Sigmoid colon (tissue), 4 donors: ENCODE measurements around the gene ANTXR1.

Experiments
- EP300 ChIP-seq, 4 donors: sonication (generic); formaldehyde crosslinking; IDR thresholded peaks; one replicate each; pipeline ENCODE4 v1.6.1; 2017; ENCODE audit warnings: antibody characterized with exemption in 4 of 4
- POLR2A ChIP-seq, 2 donors: fragments of 450-650 bp; IDR thresholded peaks; one replicate each; pipeline ENCODE4 v1.6.1; 2016; ENCODE audit warnings: antibody characterized with exemption in 2 of 2, mild to moderate bottlenecking in 2 of 2, moderate library complexity in 2 of 2
- POLR2AphosphoS5 ChIP-seq, 4 donors: sonication (generic); formaldehyde crosslinking; IDR thresholded peaks; one replicate each; pipeline ENCODE4 v1.6.1; 2017; ENCODE audit warnings: antibody characterized with exemption in 4 of 4
- TF ChIP-seq, protein P1 (sequence below), 4 experiments: fragments of 450-650 bp in 3 of 4; fragments of 200-600 bp in 1 of 4; IDR thresholded peaks; one replicate each; pipeline ENCODE4 v1.5.1; 2016 to 2019; ENCODE audit warnings: antibody characterized with exemption in 4 of 4, mild to moderate bottlenecking in 3 of 4, moderate library complexity in 2 of 4

DNA sequence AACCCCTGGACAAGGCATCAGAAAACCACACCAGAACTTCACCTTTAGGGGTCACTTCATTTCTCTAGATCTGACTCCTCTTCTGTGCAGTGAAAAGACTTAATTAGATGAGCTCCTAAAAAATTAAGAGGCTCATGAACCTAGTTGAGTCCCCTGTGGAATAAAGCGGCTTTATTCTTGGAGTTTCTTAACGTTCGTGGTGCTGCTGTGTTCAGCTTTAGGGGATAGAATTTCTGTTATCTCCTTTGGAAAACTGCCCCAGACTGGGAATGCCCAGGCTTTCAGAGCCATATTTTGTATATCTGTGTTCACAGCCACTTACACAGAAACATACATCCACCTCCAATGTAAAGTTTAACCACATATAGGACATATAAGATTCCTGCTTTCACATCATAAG, 165.8 kb downstream of the ANTXR1 start:
- TF ChIP-seq, protein P1, sequence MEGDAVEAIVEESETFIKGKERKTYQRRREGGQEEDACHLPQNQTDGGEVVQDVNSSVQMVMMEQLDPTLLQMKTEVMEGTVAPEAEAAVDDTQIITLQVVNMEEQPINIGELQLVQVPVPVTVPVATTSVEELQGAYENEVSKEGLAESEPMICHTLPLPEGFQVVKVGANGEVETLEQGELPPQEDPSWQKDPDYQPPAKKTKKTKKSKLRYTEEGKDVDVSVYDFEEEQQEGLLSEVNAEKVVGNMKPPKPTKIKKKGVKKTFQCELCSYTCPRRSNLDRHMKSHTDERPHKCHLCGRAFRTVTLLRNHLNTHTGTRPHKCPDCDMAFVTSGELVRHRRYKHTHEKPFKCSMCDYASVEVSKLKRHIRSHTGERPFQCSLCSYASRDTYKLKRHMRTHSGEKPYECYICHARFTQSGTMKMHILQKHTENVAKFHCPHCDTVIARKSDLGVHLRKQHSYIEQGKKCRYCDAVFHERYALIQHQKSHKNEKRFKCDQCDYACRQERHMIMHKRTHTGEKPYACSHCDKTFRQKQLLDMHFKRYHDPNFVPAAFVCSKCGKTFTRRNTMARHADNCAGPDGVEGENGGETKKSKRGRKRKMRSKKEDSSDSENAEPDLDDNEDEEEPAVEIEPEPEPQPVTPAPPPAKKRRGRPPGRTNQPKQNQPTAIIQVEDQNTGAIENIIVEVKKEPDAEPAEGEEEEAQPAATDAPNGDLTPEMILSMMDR (IDR thresholded peaks at IDR 0.05): no peak
- TF ChIP-seq POLR2A (IDR thresholded peaks at IDR 0.05): no peak
- TF ChIP-seq POLR2AphosphoS5 (IDR thresholded peaks at IDR 0.05): no peak
- TF ChIP-seq EP300 (IDR thresholded peaks at IDR 0.05): no peak
